HEK293 (cell line): ENCODE results near the gene SFXN3.

Experiments used
- GLIS2 ChIP-seq: fragments of 450-650 bp; formaldehyde crosslinking; IDR thresholded peaks from 2 replicates; pipeline ENCODE4 v1.5.1; 2016; ENCODE audit warnings: missing biosample characterization, missing genetic modification characterization
- KLF16 ChIP-seq: fragments of 450-650 bp; formaldehyde crosslinking; IDR thresholded peaks from 2 replicates; pipeline ENCODE4 v1.5.1; 2017; ENCODE audit warnings: missing biosample characterization, missing genetic modification characterization
- KLF7 ChIP-seq: fragments of 450-650 bp; formaldehyde crosslinking; IDR thresholded peaks from 2 replicates; pipeline ENCODE4 v1.5.1; 2016; ENCODE audit warnings: missing biosample characterization, missing genetic modification characterization, borderline replicate concordance
- OSR2 ChIP-seq: fragments of 450-650 bp; formaldehyde crosslinking; IDR thresholded peaks from 2 replicates; pipeline ENCODE4 v1.5.1; 2016; ENCODE audit warnings: missing biosample characterization, missing genetic modification characterization
- PBX3 ChIP-seq: sonication (generic); formaldehyde crosslinking; IDR thresholded peaks from 2 replicates; pipeline ENCODE4 v1.8.1; 2022; ENCODE audit warnings: mild to moderate bottlenecking, moderate library complexity, missing genetic modification reagents
- SP3 ChIP-seq: fragments of 450-650 bp; formaldehyde crosslinking; IDR thresholded peaks from 2 replicates; pipeline ENCODE4 v1.5.1; 2016; ENCODE audit warnings: missing biosample characterization, missing genetic modification characterization
- ZBTB44 ChIP-seq: fragments of 450-650 bp; IDR thresholded peaks from 2 replicates; pipeline ENCODE4 v1.5.1; 2018; ENCODE audit warnings: missing biosample characterization, mild to moderate bottlenecking, missing genetic modification characterization
- ZBTB8A ChIP-seq: fragments of 450-650 bp; formaldehyde crosslinking; IDR thresholded peaks from 2 replicates; pipeline ENCODE4 v1.5.1; 2016; ENCODE audit warnings: missing biosample characterization, missing genetic modification characterization
- ZNF132 ChIP-seq: fragments of 450-650 bp; formaldehyde crosslinking; IDR thresholded peaks from 2 replicates; pipeline ENCODE4 v1.5.1; 2017; ENCODE audit warnings: missing biosample characterization, missing genetic modification characterization, borderline replicate concordance
- ZNF133 ChIP-seq: fragments of 450-650 bp; formaldehyde crosslinking; IDR thresholded peaks from 2 replicates; pipeline ENCODE4 v1.5.1; 2016; ENCODE audit warnings: missing biosample characterization, missing genetic modification characterization
- ZNF157 ChIP-seq: fragments of 450-650 bp; formaldehyde crosslinking; IDR thresholded peaks from 2 replicates; pipeline ENCODE4 v1.5.1; 2016; ENCODE audit warnings: missing biosample characterization, missing genetic modification characterization
- ZNF221 ChIP-seq: fragments of 450-650 bp; formaldehyde crosslinking; IDR thresholded peaks from 2 replicates; pipeline ENCODE4 v1.5.1; 2017; ENCODE audit warnings: missing biosample characterization, missing genetic modification characterization, borderline replicate concordance
- ZNF23 ChIP-seq: fragments of 450-650 bp; formaldehyde crosslinking; IDR thresholded peaks from 2 replicates; pipeline ENCODE4 v1.5.1; 2016; ENCODE audit warnings: missing biosample characterization, missing genetic modification characterization, borderline replicate concordance
- ZNF26 ChIP-seq: fragments of 450-650 bp; formaldehyde crosslinking; IDR thresholded peaks from 2 replicates; pipeline ENCODE4 v1.5.1; 2016; ENCODE audit warnings: missing biosample characterization, missing genetic modification characterization
- ZNF280D ChIP-seq: fragments of 450-650 bp; formaldehyde crosslinking; IDR thresholded peaks from 2 replicates; pipeline ENCODE4 v1.5.1; 2016; ENCODE audit warnings: missing biosample characterization, missing genetic modification characterization
- ZNF292 ChIP-seq: fragments of 450-650 bp; formaldehyde crosslinking; IDR thresholded peaks from 2 replicates; pipeline ENCODE4 v1.5.1; 2016; ENCODE audit warnings: low read depth, missing biosample characterization, missing genetic modification characterization, borderline replicate concordance
- ZNF341 ChIP-seq: fragments of 450-650 bp; formaldehyde crosslinking; IDR thresholded peaks from 2 replicates; pipeline ENCODE4; 2016; ENCODE audit warnings: low read depth, missing biosample characterization, missing genetic modification characterization
- ZNF354C ChIP-seq: fragments of 450-650 bp; formaldehyde crosslinking; IDR thresholded peaks from 2 replicates; pipeline ENCODE4 v1.5.1; 2016; ENCODE audit warnings: missing biosample characterization, missing genetic modification characterization, low read depth, borderline replicate concordance
- ZNF529 ChIP-seq: fragments of 450-650 bp; formaldehyde crosslinking; IDR thresholded peaks from 2 replicates; pipeline ENCODE4 v1.5.1; 2017; ENCODE audit warnings: missing genetic modification characterization, missing biosample characterization; ENCODE audit not compliant: insufficient replicate concordance
- ZNF555 ChIP-seq: fragments of 450-650 bp; formaldehyde crosslinking; conservative IDR thresholded peaks from 2 replicates; pipeline ENCODE4 v1.5.1; 2017; ENCODE audit warnings: missing biosample characterization, mild to moderate bottlenecking, missing genetic modification characterization, inconsistent platforms
- ZNF585B ChIP-seq: fragments of 450-650 bp; formaldehyde crosslinking; IDR thresholded peaks from 2 replicates; pipeline ENCODE4 v1.5.1; 2016; ENCODE audit warnings: missing biosample characterization, missing genetic modification characterization
- ZNF626 ChIP-seq: fragments of 450-650 bp; sonication (Bioruptor Pico); formaldehyde crosslinking; IDR thresholded peaks from 2 replicates; pipeline ENCODE4 v1.5.1; 2018; ENCODE audit warnings: missing biosample characterization, missing genetic modification characterization, inconsistent platforms
- ZNF660 ChIP-seq: fragments of 450-650 bp; IDR thresholded peaks from 2 replicates; pipeline ENCODE4 v1.5.1; 2018; ENCODE audit warnings: missing biosample characterization, mild to moderate bottlenecking, missing genetic modification characterization
- ZNF707 ChIP-seq: fragments of 450-650 bp; formaldehyde crosslinking; IDR thresholded peaks from 2 replicates; pipeline ENCODE4 v1.5.1; 2016; ENCODE audit warnings: missing biosample characterization, missing genetic modification characterization
- ZNF791 ChIP-seq: fragments of 450-650 bp; formaldehyde crosslinking; IDR thresholded peaks from 2 replicates; pipeline ENCODE4 v1.5.1; 2016; ENCODE audit warnings: missing biosample characterization, missing genetic modification characterization
- TF ChIP-seq, protein P1 (sequence below): fragments of 450-650 bp; formaldehyde crosslinking; IDR thresholded peaks from 2 replicates; pipeline ENCODE4 v1.5.1; 2017; ENCODE audit warnings: missing biosample characterization, missing genetic modification characterization
- TF ChIP-seq, protein P2 (sequence below): fragments of 450-650 bp; formaldehyde crosslinking; IDR thresholded peaks from 2 replicates; pipeline ENCODE4 v1.5.1; 2017; ENCODE audit warnings: missing biosample characterization, missing genetic modification characterization
- TF ChIP-seq, protein P3 (sequence below): fragments of 450-650 bp; formaldehyde crosslinking; IDR thresholded peaks from 2 replicates; pipeline ENCODE4 v1.5.1; 2016; ENCODE audit warnings: missing biosample characterization, missing genetic modification characterization

Gene SFXN3

GRCh38 chr10:101032637-101033224, 1.7 kb downstream of the SFXN3 start (continued):
- TF ChIP-seq ZBTB8A (tag by site-specific recombination) (no peak), ZNF157 (tag by site-specific recombination) (no peak), GLIS2 (tag by site-specific recombination) (peak; percentile 95), SP3 (tag by site-specific recombination) (no peak), OSR2 (tag by site-specific recombination) (peak; percentile 48; the same call in 1 of the 2 replicates), ZNF292 (tag by site-specific recombination) (no peak), KLF7 (peak; percentile 37; the same call in 1 of the 2 replicates), KLF16 (peak; percentile 46; the same call in 1 of the 2 replicates), ZNF132 (tag by site-specific recombination) (no peak), ZBTB44 (tag by site-specific recombination) (no peak), PBX3 (CRISPR knock-in tag) (no peak), ZNF280D (no peak), ZNF791 (tag by site-specific recombination) (no peak), ZNF133 (tag by site-specific recombination) (no peak), ZNF660 (tag by site-specific recombination) (no peak), ZNF626 (no peak), ZNF23 (tag by site-specific recombination) (no peak), ZNF707 (tag by site-specific recombination) (no peak), ZNF354C (tag by site-specific recombination) (no peak), ZNF585B (tag by site-specific recombination) (no peak), ZNF26 (no peak), ZNF341 (no peak), ZNF555 (tag by site-specific recombination) (no peak), ZNF529 (tag by site-specific recombination) (no peak), ZNF221 (tag by site-specific recombination) (no peak)
- TF ChIP-seq, protein P1, sequence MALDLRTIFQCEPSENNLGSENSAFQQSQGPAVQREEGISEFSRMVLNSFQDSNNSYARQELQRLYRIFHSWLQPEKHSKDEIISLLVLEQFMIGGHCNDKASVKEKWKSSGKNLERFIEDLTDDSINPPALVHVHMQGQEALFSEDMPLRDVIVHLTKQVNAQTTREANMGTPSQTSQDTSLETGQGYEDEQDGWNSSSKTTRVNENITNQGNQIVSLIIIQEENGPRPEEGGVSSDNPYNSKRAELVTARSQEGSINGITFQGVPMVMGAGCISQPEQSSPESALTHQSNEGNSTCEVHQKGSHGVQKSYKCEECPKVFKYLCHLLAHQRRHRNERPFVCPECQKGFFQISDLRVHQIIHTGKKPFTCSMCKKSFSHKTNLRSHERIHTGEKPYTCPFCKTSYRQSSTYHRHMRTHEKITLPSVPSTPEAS (tag by site-specific recombination): peak; percentile 71
- TF ChIP-seq, protein P2, sequence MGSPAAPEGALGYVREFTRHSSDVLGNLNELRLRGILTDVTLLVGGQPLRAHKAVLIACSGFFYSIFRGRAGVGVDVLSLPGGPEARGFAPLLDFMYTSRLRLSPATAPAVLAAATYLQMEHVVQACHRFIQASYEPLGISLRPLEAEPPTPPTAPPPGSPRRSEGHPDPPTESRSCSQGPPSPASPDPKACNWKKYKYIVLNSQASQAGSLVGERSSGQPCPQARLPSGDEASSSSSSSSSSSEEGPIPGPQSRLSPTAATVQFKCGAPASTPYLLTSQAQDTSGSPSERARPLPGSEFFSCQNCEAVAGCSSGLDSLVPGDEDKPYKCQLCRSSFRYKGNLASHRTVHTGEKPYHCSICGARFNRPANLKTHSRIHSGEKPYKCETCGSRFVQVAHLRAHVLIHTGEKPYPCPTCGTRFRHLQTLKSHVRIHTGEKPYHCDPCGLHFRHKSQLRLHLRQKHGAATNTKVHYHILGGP (tag by site-specific recombination): no peak
- TF ChIP-seq, protein P3, sequence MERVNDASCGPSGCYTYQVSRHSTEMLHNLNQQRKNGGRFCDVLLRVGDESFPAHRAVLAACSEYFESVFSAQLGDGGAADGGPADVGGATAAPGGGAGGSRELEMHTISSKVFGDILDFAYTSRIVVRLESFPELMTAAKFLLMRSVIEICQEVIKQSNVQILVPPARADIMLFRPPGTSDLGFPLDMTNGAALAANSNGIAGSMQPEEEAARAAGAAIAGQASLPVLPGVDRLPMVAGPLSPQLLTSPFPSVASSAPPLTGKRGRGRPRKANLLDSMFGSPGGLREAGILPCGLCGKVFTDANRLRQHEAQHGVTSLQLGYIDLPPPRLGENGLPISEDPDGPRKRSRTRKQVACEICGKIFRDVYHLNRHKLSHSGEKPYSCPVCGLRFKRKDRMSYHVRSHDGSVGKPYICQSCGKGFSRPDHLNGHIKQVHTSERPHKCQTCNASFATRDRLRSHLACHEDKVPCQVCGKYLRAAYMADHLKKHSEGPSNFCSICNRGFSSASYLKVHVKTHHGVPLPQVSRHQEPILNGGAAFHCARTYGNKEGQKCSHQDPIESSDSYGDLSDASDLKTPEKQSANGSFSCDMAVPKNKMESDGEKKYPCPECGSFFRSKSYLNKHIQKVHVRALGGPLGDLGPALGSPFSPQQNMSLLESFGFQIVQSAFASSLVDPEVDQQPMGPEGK (tag by site-specific recombination): peak; percentile 91
